Measurements from ENCODE around the gene PMEPA1.
A peak's percentile ranks its signal among the peaks of the same experiment; 100 is the strongest.

PMEPA1 gene

GRCh38 chr20:57638895-57639236, 70.9 kb downstream of the PMEPA1 start:
- Histone ChIP-seq H3F3A (ENCODE audit: control insufficient read depth, insufficient read depth) (no peaks in the 10 kb centered on the region), H3K4me3 (ENCODE audit: low read length) (no peak overlapping the region), H3K36me3 (ENCODE audit: control insufficient read depth, low read length) (no peaks in the 10 kb centered on the region), H4K20me1 (ENCODE audit: control insufficient read depth, insufficient read depth, low read depth, low read length) (no peaks in the 10 kb centered on the region), H3K27ac (ENCODE audit: low read depth, low read length) (no peak overlapping the region), H3K79me2 (ENCODE audit: control insufficient read depth, low read length) (no peaks in the 10 kb centered on the region), H3K4me1 (ENCODE audit: control insufficient read depth, low read length) (peaks cover 11% of the 10 kb centered on the region), H3K27me3 (ENCODE audit: control insufficient read depth, low read length) (peaks cover 87% of the 10 kb centered on the region), H3K9me2 (replicated peaks; ENCODE audit: control insufficient read depth, low read length) (no peaks in the 10 kb centered on the region), H3K9me3 (ENCODE audit: control insufficient read depth, insufficient read depth, low read length) (no peaks in the 10 kb centered on the region), H3K4me2 (ENCODE audit: low read length) (no peak overlapping the region)
- TF ChIP-seq EZH2phosphoT487 (IDR thresholded peaks at IDR 0.05; ENCODE audit: borderline replicate concordance, low read length) (no peak), CTCF (IDR thresholded peaks at IDR 0.05; ENCODE audit: low read depth, low read length, poor library complexity, severe bottlenecking) (no peak)

GRCh38 chr20:57638173-57638894, 71.5 kb downstream of the PMEPA1 start:
- Histone ChIP-seq H3K9me3 (ENCODE audit: control insufficient read depth, insufficient read depth, low read length) (no peaks in the 10 kb centered on the region), H3K9me2 (replicated peaks; ENCODE audit: control insufficient read depth, low read length) (no peaks in the 10 kb centered on the region), H3K4me2 (ENCODE audit: low read length) (no peak overlapping the region), H3K27me3 (ENCODE audit: control insufficient read depth, low read length) (peaks cover 84% of the 10 kb centered on the region), H3K4me1 (ENCODE audit: control insufficient read depth, low read length) (peaks cover 16% of the 10 kb centered on the region), H3K79me2 (ENCODE audit: control insufficient read depth, low read length) (no peaks in the 10 kb centered on the region), H3F3A (ENCODE audit: control insufficient read depth, insufficient read depth) (no peaks in the 10 kb centered on the region), H4K20me1 (ENCODE audit: control insufficient read depth, insufficient read depth, low read depth, low read length) (no peaks in the 10 kb centered on the region), H3K4me3 (ENCODE audit: low read length) (no peak overlapping the region), H3K36me3 (ENCODE audit: control insufficient read depth, low read length) (no peaks in the 10 kb centered on the region), H3K27ac (ENCODE audit: low read depth, low read length) (no peak overlapping the region)
- no peak for TF ChIP-seq EZH2phosphoT487 (IDR thresholded peaks at IDR 0.05; ENCODE audit: borderline replicate concordance, low read length)
- TF ChIP-seq CTCF (IDR thresholded peaks at IDR 0.05; ENCODE audit: low read depth, low read length, poor library complexity, severe bottlenecking): no peak

GRCh38 chr20:57633945-57634491, 75.8 kb downstream of the PMEPA1 start:
- H3K27me3 ChIP-seq (ENCODE audit: control insufficient read depth, low read length): peaks cover 81% of the 10 kb centered on the region
- TF ChIP-seq CTCF (IDR thresholded peaks at IDR 0.05; ENCODE audit: low read depth, low read length, poor library complexity, severe bottlenecking) (no peak), EZH2phosphoT487 (IDR thresholded peaks at IDR 0.05; ENCODE audit: borderline replicate concordance, low read length) (no peak; the same call in 1 of the 2 replicates)

More at GRCh38 chr20:57633945-57634491, 75.8 kb downstream of the PMEPA1 start:
- Histone ChIP-seq H3F3A (ENCODE audit: control insufficient read depth, insufficient read depth) (no peaks in the 10 kb centered on the region), H3K4me3 (ENCODE audit: low read length) (no peak overlapping the region), H3K36me3 (ENCODE audit: control insufficient read depth, low read length) (no peaks in the 10 kb centered on the region), H4K20me1 (ENCODE audit: control insufficient read depth, insufficient read depth, low read depth, low read length) (no peaks in the 10 kb centered on the region), H3K4me1 (ENCODE audit: control insufficient read depth, low read length) (peaks cover 40% of the 10 kb centered on the region), H3K4me2 (ENCODE audit: low read length) (peak overlapping the region; percentile 45), H3K79me2 (ENCODE audit: control insufficient read depth, low read length) (no peaks in the 10 kb centered on the region), H3K9me2 (replicated peaks; ENCODE audit: control insufficient read depth, low read length) (no peaks in the 10 kb centered on the region), H3K9me3 (ENCODE audit: control insufficient read depth, insufficient read depth, low read length) (peaks cover 5% of the 10 kb centered on the region; the same call in 1 of the 2 replicates), H3K27ac (ENCODE audit: low read depth, low read length) (no peak overlapping the region)
